Neural progenitor cell (in vitro differentiated cells): ENCODE data around the gene ZNF414. TPM values are rescaled to one million over a fixed set of nuclear protein-coding genes. Genes with fewer than 3 reads are reported as not detected.

Source experiments
- DNase-seq: peaks from one replicate; pipeline ENCODE4 v3.0.0-alpha.2; 2016; ENCODE audit warnings: low spot score
- H2AFZ ChIP-seq: fragments of 200-600 bp; sonication (generic); replicated peaks from 2 replicates; pipeline ENCODE4 v1.6.1; 2016; ENCODE audit warnings: antibody characterized with exemption
- H3F3A ChIP-seq: fragments of 200-600 bp; sonication (generic); 2 replicates; pipeline ENCODE4 v1.6.1; 2016; ENCODE audit warnings: antibody characterized with exemption, low read depth
- H3K27ac ChIP-seq: fragments of 200-600 bp; sonication (generic); 2 replicates; pipeline ENCODE4 v1.5.1; 2016; ENCODE audit warnings: mild to moderate bottlenecking
- H3K27me3 ChIP-seq: fragments of 200-600 bp; sonication (generic); 2 replicates; pipeline ENCODE4 v1.6.1; 2016; ENCODE audit warnings: mild to moderate bottlenecking, moderate library complexity
- H3K36me3 ChIP-seq: fragments of 200-600 bp; sonication (generic); 2 replicates; pipeline ENCODE4 v1.5.1; 2016
- H3K4me1 ChIP-seq: fragments of 200-600 bp; sonication (generic); 2 replicates; pipeline ENCODE4 v1.6.1; 2016; ENCODE audit warnings: mixed run types
- H3K4me2 ChIP-seq: fragments of 200-600 bp; sonication (generic); 2 replicates; pipeline ENCODE4 v1.6.1; 2016
- H3K4me3 ChIP-seq: fragments of 200-600 bp; sonication (generic); 2 replicates; pipeline ENCODE4 v1.5.1; 2016
- H3K79me2 ChIP-seq: fragments of 200-600 bp; sonication (generic); 2 replicates; pipeline ENCODE4 v1.6.1; 2016; ENCODE audit warnings: low read depth
- H3K9ac ChIP-seq: fragments of 200-600 bp; sonication (generic); 2 replicates; pipeline ENCODE4 v1.6.1; 2016
- H3K9me3 ChIP-seq: fragments of 200-600 bp; sonication (generic); 2 replicates; pipeline ENCODE4 v1.5.1; 2016; ENCODE audit warnings: low read depth
- H4K20me1 ChIP-seq: fragments of 200-600 bp; sonication (generic); 2 replicates; pipeline ENCODE4 v1.6.1; 2016; ENCODE audit warnings: low read depth
- H3K27ac Mint-ChIP-seq: 3 replicates; pipeline ENCODE4 v1.8.0; 2021; ENCODE audit warnings: mixed read lengths
- H3K27me3 Mint-ChIP-seq: 2 replicates; pipeline ENCODE4 v1.8.0; 2022; ENCODE audit warnings: low read depth, mild to moderate bottlenecking, inconsistent platforms, moderate library complexity, mixed read lengths; ENCODE audit not compliant: insufficient read depth
- H3K36me3 Mint-ChIP-seq: 3 replicates; pipeline ENCODE4 v1.8.0; 2021; ENCODE audit warnings: mixed read lengths
- H3K4me1 Mint-ChIP-seq: 3 replicates; pipeline ENCODE4 v1.8.0; 2021; ENCODE audit warnings: mixed read lengths
- H3K4me3 Mint-ChIP-seq: 3 replicates; pipeline ENCODE4 v1.8.0; 2021; ENCODE audit warnings: mild to moderate bottlenecking, moderate library complexity, mixed read lengths
- H3K9me3 Mint-ChIP-seq: 3 replicates; pipeline ENCODE4 v1.8.0; 2020; ENCODE audit warnings: mixed read lengths
- CTCF ChIP-seq: fragments of 200-600 bp; sonication (generic); IDR thresholded peaks from 2 replicates; pipeline ENCODE4 v1.5.1; 2017; ENCODE audit warnings: antibody characterized with exemption, mild to moderate bottlenecking
- EZH2 ChIP-seq: fragments of 200-600 bp; sonication (generic); IDR thresholded peaks from 2 replicates; pipeline ENCODE4 v1.6.1; 2017; ENCODE audit warnings: antibody characterized with exemption, mild to moderate bottlenecking, moderate library complexity
- EZH2phosphoT487 ChIP-seq: fragments of 200-600 bp; sonication (generic); IDR thresholded peaks from 2 replicates; pipeline ENCODE4 v1.6.1; 2017; ENCODE audit warnings: antibody characterized with exemption
- total RNA-seq: library from RNA; depleted of rRNA; stranded (reverse); fragments of >200 nt; gene quantifications from 2 replicates; pipeline ENCODE4 v1.2.3, GENCODE V29; 2015; ENCODE audit warnings: low replicate concordance

ZNF414 gene
- total RNA-seq, 1 donor from 2014 or later: 1.8 TPM

- no peak overlapping the region for H2AFZ ChIP-seq
- peaks cover 98% of the 10 kb centered on the region for H3K79me2 ChIP-seq
- H3K27me3 ChIP-seq: no peaks in the 10 kb centered on the region
- Mint-ChIP-seq H3K4me1 (peaks cover 41% of the 10 kb centered on the region), H3K4me3 (no peak overlapping the region), H3K27me3 (peaks cover 4% of the 10 kb centered on the region), H3K36me3 (peaks cover 62% of the 10 kb centered on the region), H3K27ac (no peak overlapping the region), H3K9me3 (no peaks in the 10 kb centered on the region)
- TF ChIP-seq EZH2phosphoT487: no peak
- no peak for TF ChIP-seq CTCF
- TF ChIP-seq EZH2: no peak
- H3K4me3 ChIP-seq: no peak overlapping the region
- no peak for DNase-seq
- H3K36me3 ChIP-seq: peaks cover 22% of the 10 kb centered on the region
- no peak overlapping the region for H3K27ac ChIP-seq
- H3K4me2 ChIP-seq: no peak overlapping the region
- peaks cover 13% of the 10 kb centered on the region for H3F3A ChIP-seq
- H3K4me1 ChIP-seq: no peaks in the 10 kb centered on the region
- H4K20me1 ChIP-seq: peaks cover 97% of the 10 kb centered on the region
- H3K9me3 ChIP-seq: no peaks in the 10 kb centered on the region
- no peak overlapping the region for H3K9ac ChIP-seq
These were observed 47.9 kb downstream of the ZNF414 start for GRCh38 chr19:8466018-8466417.

- H3K36me3 ChIP-seq: peaks cover 22% of the 10 kb centered on the region
- H3K27ac ChIP-seq: no peak overlapping the region
- peaks cover 9% of the 10 kb centered on the region for H3K4me1 ChIP-seq
- no peak overlapping the region for H3K9ac ChIP-seq
- no peak overlapping the region for H3K4me2 ChIP-seq
- Mint-ChIP-seq H3K4me3 (no peak overlapping the region), H3K4me1 (peaks cover 25% of the 10 kb centered on the region), H3K36me3 (peaks cover 43% of the 10 kb centered on the region), H3K9me3 (no peaks in the 10 kb centered on the region), H3K27me3 (peaks cover 6% of the 10 kb centered on the region), H3K27ac (no peak overlapping the region)
- H3K4me3 ChIP-seq: no peak overlapping the region
- H2AFZ ChIP-seq: no peak overlapping the region
- no peaks in the 10 kb centered on the region for H3K27me3 ChIP-seq
- peaks cover 98% of the 10 kb centered on the region for H4K20me1 ChIP-seq
- H3K79me2 ChIP-seq: peaks cover 98% of the 10 kb centered on the region
- no peak for TF ChIP-seq CTCF
- no peak for TF ChIP-seq EZH2
- no peak for TF ChIP-seq EZH2phosphoT487
- no peaks in the 10 kb centered on the region for H3K9me3 ChIP-seq
- peaks cover 2% of the 10 kb centered on the region for H3F3A ChIP-seq
- no peak for DNase-seq
These were observed 50.6 kb downstream of the ZNF414 start for GRCh38 chr19:8463365-8463764.

GRCh38 chr19:8462571-8462970, 51.4 kb downstream of the ZNF414 start:
- H3K27ac ChIP-seq: no peak overlapping the region
- TF ChIP-seq CTCF: no peak
- no peak for TF ChIP-seq EZH2
- TF ChIP-seq EZH2phosphoT487: no peak
- peaks cover 16% of the 10 kb centered on the region for H3K4me1 ChIP-seq
- H3K79me2 ChIP-seq: peaks cover 98% of the 10 kb centered on the region
- H3K36me3 ChIP-seq: peaks cover 21% of the 10 kb centered on the region
- peaks cover 28% of the 10 kb centered on the region for H3K4me1 Mint-ChIP-seq
- no peaks in the 10 kb centered on the region for H3K27me3 ChIP-seq
- no peak overlapping the region for H2AFZ ChIP-seq
- H3K9me3 ChIP-seq: no peaks in the 10 kb centered on the region
- peaks cover 40% of the 10 kb centered on the region for H3K36me3 Mint-ChIP-seq
- H3K27me3 Mint-ChIP-seq: peaks cover 6% of the 10 kb centered on the region
- H4K20me1 ChIP-seq: peaks cover 99% of the 10 kb centered on the region
- no peak for DNase-seq
- no peaks in the 10 kb centered on the region for H3K9me3 Mint-ChIP-seq
- H3K27ac Mint-ChIP-seq: no peak overlapping the region
- no peak overlapping the region for H3K4me3 ChIP-seq
- H3K4me3 Mint-ChIP-seq: no peak overlapping the region
- no peak overlapping the region for H3K9ac ChIP-seq
- H3F3A ChIP-seq: peaks cover 8% of the 10 kb centered on the region
- no peak overlapping the region for H3K4me2 ChIP-seq
